Urinary bladder (tissue), 4 donors: ENCODE measurements around the gene TBXAS1. TPM values are rescaled to one million over a fixed set of nuclear protein-coding genes. Genes with fewer than 3 reads are reported as not detected.
A peak's percentile ranks its signal among the peaks of the same experiment; 100 is the strongest.

Source experiments
- DNase-seq: peaks from one replicate; pipeline ENCODE4 v3.0.0-alpha.2; 2015; ENCODE audit errors: extremely low spot score
- H3K27ac ChIP-seq: one replicate; pipeline ENCODE4 v1.5.1; 2013; ENCODE audit warnings: low read depth, mild to moderate bottlenecking, moderate library complexity
- H3K36me3 ChIP-seq: one replicate; pipeline ENCODE4 v1.6.1; 2013; ENCODE audit warnings: mild to moderate bottlenecking, moderate library complexity; ENCODE audit not compliant: insufficient read depth
- H3K4me1 ChIP-seq: one replicate; pipeline ENCODE4 v1.6.1; 2013; ENCODE audit warnings: mild to moderate bottlenecking, moderate library complexity; ENCODE audit not compliant: insufficient read depth
- H3K4me3 ChIP-seq: one replicate; pipeline ENCODE4 v1.5.1; 2013; ENCODE audit warnings: low read depth, low read length
- WGBS: extraction: QIAGEN DNeasy Blood & Tissue Kit; methylation state at CpG from one replicate; pipeline ENCODE4 v1.1.7; 2013; 5-methylcytosine and 5-hydroxymethylcytosine counted together
- polyA plus RNA-seq: library from polyadenylated mRNA; stranded (reverse); fragments of 200-250 nt; gene quantifications from one replicate; pipeline ENCODE4 v1.2.3, GENCODE V29; 2013
- total RNA-seq: library from RNA; depleted of rRNA; stranded (reverse); fragments of >200 nt; gene quantifications from one replicate; pipeline ENCODE4 v1.2.3, GENCODE V29; 2014
- donor health status: healthy with polysubstance abuse.
- donor health status: healthy.

Gene TBXAS1
- total and polyA plus RNA-seq, 2 donors = 8.6 to 12.2 TPM

DNA sequence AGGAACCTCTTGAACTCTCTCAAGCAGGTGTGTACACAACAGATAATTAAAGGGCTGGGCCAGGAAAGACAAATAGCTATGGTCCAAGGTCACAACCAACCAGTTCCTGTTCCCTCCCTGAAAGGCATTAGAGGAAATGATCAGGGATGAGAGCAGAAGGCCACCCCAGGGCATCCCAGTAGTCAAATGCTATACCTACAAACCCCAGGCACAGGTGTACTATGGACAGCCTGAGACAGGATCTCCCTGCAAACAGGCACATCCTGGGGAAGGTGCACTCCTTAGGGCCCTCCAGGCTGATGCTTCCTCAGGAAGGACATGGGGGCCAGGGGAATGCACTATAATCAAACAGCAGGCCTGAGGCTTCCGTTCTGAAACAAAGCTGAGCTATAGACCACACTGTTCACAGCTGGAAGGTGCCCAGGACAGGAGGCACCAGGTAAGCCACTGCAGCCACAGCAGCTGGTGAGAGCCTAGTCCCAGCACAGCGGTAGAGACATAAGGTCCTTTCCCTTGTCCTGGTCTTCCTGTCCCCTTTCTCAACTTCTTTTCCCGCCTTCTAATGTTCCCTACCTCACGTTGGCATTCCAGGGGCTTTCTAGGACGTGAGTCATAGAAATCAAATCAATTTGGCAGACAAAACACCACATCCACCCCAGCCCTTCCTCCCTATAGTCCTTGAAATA is 220.4 kb downstream of the TBXAS1 start:
- H3K4me3 ChIP-seq = no peak overlapping the region
- DNase-seq = no peak
- H3K27ac ChIP-seq = no peak overlapping the region
- H3K36me3 ChIP-seq = no peaks in the 10 kb centered on the region
- WGBS = 78% methylated on average over 5 of the region's 5 CpGs
- H3K4me1 ChIP-seq = no peaks in the 10 kb centered on the region

DNA sequence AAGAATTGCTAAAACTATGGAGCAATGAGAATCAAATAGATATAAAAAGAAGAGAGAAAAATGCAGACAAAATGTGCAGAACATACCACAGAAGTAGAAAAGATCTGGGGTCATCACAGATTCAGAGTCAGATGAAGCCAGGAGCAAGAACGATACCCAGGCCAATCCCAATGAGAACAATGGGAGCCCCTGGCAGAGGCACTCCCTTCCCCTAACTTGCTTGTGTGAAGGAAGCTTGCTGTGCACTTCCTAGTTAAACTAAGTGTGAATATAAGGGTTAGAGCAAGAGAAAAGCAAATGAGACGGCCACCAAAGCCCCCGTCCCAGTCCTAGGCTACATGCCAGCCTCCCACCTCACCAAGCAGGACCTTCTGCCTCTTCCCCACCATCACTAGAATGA is 221.0 kb downstream of the TBXAS1 start:
- DNase-seq = no peak
- no peaks in the 10 kb centered on the region for H3K36me3 ChIP-seq
- WGBS = 88% methylated on average over 3 of the region's 3 CpGs
- no peak overlapping the region for H3K27ac ChIP-seq
- H3K4me1 ChIP-seq = no peaks in the 10 kb centered on the region
- no peak overlapping the region for H3K4me3 ChIP-seq

DNA sequence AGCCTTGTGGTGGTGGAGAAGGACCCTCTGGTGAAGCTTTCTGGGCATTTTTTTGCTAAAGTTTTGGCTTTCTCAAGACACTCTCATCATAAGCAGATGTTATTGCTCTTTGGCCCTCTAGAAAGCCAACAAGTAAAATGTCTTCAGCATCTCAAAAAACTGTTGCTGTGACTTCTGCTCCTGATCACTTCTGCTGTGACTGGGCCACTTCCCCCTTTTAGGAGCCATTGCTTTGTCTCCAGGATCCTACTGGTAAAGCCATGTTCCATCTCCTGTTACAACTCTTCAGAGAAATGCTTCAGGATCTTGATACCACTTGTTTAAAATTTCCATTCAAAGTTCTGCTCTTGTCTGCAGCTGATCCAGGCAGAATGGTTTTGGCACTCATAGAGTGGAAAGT is 222.8 kb downstream of the TBXAS1 start:
- Histone ChIP-seq H3K27ac (no peak overlapping the region), H3K4me3 (no peak overlapping the region), H3K36me3 (no peaks in the 10 kb centered on the region), H3K4me1 (no peaks in the 10 kb centered on the region)
- no peak for DNase-seq

DNA sequence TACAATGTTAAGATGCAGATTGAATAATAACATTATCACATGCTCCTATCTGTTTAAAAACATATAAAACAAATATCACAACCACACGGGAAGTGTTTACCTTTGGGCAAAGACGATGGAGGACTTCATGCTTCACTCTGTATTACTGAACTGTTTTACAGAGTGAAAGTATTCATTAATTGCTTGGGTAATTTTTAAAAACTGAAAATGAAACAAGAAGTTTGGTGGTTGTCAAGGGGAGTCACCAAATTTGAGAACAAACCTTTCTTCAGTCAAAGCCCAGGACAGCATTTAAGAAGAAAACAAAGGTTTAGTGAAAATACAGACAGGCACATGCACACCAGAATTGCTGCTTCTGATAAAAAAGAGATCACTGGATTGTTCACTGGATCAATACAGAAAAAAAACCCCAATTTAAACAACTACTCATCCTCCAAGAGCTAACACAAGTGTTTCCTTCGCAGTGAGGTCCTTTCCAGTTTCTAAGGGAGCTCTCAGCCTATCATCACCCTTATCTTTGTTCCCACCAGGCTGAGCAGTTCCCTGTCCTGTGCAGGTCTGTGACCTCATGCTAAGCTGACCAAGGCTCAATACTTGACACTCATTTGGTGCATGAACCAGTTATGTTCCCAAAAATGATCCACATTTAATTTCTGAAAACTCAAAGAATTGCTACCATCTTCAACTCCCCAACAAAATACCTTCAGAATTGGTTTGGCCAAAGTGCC is 224.9 kb downstream of the TBXAS1 start:
- H3K27ac ChIP-seq = no peak overlapping the region
- H3K4me3 ChIP-seq = no peak overlapping the region
- DNase-seq = no peak
- no peaks in the 10 kb centered on the region for H3K4me1 ChIP-seq
- 83% methylated on average over 3 of the region's 3 CpGs for WGBS
- H3K36me3 ChIP-seq = peaks cover 2% of the 10 kb centered on the region

DNA sequence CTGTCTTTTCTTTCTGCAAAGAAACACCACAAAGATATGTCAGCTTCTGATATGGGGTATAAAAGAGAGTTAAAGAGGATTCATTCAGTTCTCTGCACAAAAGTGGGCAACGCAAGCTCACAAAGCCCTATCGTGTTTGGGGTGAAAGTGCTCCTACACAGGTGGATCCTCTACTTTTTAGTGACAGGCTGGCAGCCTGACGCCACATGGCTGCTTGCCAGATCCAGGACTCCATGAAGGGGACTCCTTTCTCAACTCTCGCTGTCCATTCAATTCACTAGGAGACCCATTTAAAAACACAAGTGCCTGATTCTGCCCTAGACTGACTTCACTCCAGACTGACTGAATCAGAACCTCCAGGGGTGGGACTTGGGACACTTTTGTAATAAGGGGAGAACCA is 225.7 kb downstream of the TBXAS1 start:
- Histone ChIP-seq H3K4me1 (no peaks in the 10 kb centered on the region), H3K36me3 (peaks cover 2% of the 10 kb centered on the region), H3K4me3 (no peak overlapping the region), H3K27ac (no peak overlapping the region)
- no peak for DNase-seq
- 78% methylated on average over 4 of the region's 4 CpGs for WGBS

DNA sequence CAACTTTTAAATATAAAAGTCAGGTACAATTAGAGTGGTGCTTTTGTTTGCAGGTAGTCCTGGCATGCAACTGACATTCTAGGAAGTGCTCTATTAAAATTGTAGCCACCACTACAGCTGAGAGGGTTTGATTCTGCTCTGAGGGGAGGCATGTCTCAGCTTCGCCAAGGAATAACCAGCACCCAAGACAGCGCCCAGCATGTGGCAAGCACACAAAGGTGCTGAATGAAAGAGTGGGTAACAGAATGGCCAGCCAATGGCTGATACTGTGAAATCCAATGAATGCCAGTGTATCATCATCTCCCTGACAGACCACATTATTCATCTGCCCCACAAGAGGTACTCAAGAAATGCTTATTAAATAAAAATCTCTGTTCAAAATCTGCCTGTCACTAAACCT is 226.8 kb downstream of the TBXAS1 start:
- Histone ChIP-seq H3K4me3 (no peak overlapping the region), H3K36me3 (peaks cover 2% of the 10 kb centered on the region), H3K4me1 (no peaks in the 10 kb centered on the region), H3K27ac (no peak overlapping the region)
- WGBS = 96% methylated on average over 2 of the region's 2 CpGs
- no peak for DNase-seq

DNA sequence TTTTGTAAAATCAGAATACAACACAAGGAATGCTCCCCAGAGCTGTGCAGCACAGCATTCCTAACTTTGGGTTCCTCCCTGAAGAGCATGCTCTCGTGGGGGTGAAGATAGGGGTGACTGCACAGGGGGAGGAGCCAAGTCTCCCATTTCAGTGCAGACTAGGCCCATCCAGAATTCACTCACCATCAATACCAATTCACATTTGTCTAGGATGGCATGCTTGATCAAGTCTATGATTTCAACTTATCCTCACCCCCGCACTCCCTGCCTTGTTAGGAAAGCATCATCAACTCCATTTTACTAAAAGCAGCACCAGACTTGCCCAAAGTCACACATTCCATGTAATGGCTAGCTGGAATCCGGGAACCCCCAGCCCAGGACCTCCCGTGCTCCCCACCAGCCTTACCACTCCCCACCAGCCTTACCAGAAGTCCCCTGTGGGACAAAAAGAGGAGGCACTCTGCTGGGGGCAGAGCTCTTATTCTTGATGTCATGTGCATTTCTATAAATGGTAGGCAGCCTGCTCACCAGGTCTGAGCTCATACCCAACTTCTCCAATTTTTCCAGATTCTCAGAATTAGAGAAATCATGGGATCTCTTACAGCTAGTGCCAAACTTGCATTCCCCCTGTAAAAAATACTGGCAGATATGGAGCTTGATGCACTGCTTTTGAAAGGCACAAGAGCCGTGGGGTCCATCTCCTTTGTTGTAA is 227.5 kb downstream of the TBXAS1 start:
- 95% methylated on average over 5 of the region's 5 CpGs for WGBS
- Histone ChIP-seq H3K36me3 (peaks cover 2% of the 10 kb centered on the region), H3K4me3 (no peak overlapping the region), H3K27ac (no peak overlapping the region), H3K4me1 (no peaks in the 10 kb centered on the region)
- DNase-seq = no peak

DNA sequence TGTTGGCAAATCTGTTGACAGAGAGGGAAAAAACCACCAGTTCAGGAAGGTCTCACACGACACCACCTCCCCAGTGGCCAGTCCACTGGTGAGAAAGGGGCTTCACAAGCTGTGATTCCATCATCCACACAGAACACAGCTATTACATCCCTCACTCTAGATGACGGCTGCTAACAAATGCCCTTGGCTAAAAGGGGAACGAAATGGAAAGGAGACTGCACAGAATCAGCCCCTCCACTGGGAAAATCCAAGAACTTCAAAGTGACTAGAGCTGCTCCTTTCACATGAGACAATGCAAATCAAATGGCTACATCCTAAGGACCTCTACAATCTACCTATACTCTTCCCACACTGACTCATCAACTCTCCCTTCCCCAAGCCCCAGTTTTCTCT is 228.1 kb downstream of the TBXAS1 start:
- 97% methylated on average over 3 of the region's 3 CpGs for WGBS
- DNase-seq = no peak
- no peaks in the 10 kb centered on the region for H3K4me1 ChIP-seq

DNA sequence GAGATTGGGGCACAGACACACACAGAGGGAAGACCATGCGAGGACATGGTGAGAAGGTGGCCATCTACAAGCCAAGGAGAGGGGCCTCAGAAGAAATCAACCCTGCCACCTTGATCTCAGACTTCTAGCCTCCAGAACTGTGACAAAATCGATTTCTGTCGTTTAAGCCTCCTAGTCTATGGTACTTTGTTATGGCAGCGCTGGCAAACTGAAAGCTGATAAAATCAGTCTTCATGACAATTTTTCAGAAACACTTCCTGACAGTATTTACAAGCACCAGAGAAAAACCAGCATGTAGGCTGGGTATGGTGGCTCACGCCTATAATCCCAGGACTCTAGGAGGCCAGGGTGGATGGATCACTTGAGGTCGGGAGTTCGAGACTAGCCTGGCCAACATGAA is 229.5 kb downstream of the TBXAS1 start:
- Histone ChIP-seq H3K36me3 (peaks cover 2% of the 10 kb centered on the region), H3K4me1 (no peaks in the 10 kb centered on the region), H3K4me3 (no peak overlapping the region), H3K27ac (no peak overlapping the region)
- WGBS = 74% methylated on average over 7 of the region's 7 CpGs
- DNase-seq = no peak

More for the DNA sequence above, 228.1 kb downstream of the TBXAS1 start:
- no peak overlapping the region for H3K4me3 ChIP-seq
- H3K27ac ChIP-seq = no peak overlapping the region
- peaks cover 2% of the 10 kb centered on the region for H3K36me3 ChIP-seq

DNA sequence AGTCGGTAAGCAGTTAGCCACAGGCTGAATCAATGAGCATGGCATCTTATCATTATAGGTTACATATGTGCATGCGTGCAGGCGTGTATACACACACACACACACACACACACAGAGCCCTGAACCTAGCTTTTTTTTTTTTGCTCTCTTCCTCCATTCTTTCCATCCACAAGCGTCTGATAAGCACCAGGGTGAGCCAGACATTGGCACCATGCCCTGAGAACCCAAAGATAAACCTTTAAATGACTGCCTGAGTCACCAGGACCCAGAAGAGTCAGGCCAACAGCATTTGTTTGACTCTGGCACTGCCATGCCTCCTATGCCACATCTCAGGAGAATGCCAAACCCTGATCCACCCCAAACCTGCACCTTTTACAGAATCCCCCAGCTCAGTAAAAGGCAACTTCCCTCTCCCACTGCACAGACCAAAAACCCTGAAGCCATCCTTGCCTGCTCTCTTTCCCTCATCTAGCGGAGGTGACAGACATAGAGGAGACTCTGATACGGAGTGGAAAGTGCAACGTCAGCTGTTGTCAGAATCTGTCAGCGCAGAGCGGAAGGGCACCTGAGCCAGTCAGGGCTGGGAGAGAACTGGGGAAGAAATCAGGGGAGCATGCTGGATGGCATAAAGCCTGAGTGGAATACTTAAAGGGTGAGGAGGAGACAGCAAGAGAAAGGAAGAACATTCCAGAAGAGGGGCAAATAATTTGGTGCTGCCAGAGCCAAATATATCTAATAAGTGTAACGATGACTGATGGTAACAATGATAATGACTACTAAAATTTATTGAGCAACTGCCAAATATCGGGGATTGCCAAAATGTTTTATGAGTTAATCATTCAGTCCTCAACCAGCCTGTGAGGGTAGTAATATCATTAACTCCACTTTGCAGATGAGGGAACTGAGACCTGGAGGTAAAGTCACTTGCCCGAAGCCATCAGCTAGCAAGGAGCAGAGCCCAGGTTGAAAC is 230.5 kb downstream of the TBXAS1 start:
- Histone ChIP-seq H3K36me3 (peaks cover 2% of the 10 kb centered on the region), H3K4me3 (no peak overlapping the region), H3K4me1 (no peaks in the 10 kb centered on the region), H3K27ac (no peak overlapping the region)
- 64% methylated on average over 12 of the region's 12 CpGs for WGBS
- DNase-seq = peak; percentile 33

DNA sequence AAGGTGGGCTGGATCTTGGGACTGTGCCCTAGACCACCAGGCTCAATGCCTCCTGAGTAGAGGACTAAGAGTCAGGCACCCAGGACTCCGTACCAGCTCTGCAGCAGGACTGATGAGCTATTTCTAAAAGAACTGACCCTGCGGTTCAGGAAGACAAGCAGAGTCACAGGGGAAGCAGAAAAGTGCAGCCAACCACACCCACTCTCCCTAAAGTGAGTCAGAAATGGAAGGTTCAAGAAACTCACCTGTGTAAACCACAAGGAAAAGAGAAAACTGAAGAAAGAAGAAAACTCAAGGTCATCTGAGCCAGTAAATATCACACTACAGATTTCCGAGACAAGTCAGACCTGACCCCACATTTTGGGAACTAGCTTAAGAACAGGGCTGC is 231.2 kb downstream of the TBXAS1 start:
- Histone ChIP-seq H3K4me3 (no peak overlapping the region), H3K4me1 (no peaks in the 10 kb centered on the region), H3K36me3 (peaks cover 2% of the 10 kb centered on the region), H3K27ac (no peak overlapping the region)
- no peak for DNase-seq
- 81% methylated on average over 3 of the region's 3 CpGs for WGBS

DNA sequence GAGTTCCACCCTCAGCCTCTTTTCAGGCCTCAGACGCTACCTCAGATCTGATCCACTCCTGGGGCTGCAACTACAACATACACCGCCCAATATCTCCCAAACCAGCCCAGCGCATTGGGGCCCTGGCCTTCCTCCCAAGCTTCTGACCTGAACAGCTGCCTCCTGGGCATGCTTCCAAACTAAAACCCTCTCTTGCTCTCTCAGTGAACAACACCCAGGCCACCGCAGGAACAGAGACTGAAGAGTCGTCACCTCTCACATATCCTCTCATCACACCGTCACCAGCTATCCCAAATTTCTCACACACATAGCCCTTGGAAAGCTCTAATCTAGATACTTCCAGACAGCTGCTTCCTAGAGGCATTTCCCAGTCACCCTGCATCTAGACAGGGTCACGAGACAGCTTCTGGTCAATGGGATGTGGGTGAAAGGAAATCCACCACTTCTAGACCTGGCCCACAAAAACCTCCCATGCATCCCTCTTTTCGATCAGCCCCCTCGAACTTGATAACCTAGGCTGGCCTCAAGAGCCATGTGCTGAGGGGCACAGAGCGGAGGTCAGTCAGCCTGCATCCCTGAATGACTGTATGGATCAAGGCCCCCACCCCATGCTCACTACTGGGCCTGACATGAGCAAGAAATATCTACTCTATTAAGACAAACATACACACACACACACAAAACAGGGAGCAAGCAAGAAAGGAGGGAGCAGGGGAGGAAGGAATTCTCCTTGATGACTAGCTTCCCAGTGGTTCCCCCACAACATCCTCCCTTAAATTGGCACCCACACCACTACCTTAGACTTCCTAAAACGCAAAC is 231.9 kb downstream of the TBXAS1 start:
- DNase-seq = no peak
- H3K4me1 ChIP-seq = no peaks in the 10 kb centered on the region
- H3K27ac ChIP-seq = peak overlapping the region; percentile 40
- WGBS = 65% methylated on average over 11 of the region's 11 CpGs
- H3K36me3 ChIP-seq = peaks cover 2% of the 10 kb centered on the region
- H3K4me3 ChIP-seq = no peak overlapping the region

DNA sequence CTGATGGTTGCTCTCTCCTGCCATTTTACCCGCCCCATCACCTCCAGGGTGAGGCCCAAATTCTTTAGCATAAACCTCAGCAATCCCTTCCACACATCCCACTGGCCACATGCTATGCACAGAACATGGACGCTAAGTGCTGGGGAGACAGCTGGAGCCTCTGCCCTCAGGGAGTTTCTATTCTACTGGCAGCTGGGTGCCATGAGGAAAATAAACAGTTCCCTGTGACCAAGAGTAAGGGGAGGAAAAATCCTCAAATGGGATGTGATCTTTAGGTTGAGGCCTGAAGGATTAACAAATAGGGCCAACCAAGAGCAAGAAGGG is 232.5 kb downstream of the TBXAS1 start:
- 96% methylated on average over 2 of the region's 2 CpGs for WGBS
- H3K4me3 ChIP-seq = peak overlapping the region; percentile 80
- no peak for DNase-seq
- H3K36me3 ChIP-seq = peaks cover 2% of the 10 kb centered on the region
- H3K27ac ChIP-seq = peak overlapping the region; percentile 90
- no peaks in the 10 kb centered on the region for H3K4me1 ChIP-seq
